Small intestine (tissue), 16 donors: ENCODE data around the gene TOMM5. TPM values are rescaled to one million over a fixed set of nuclear protein-coding genes. Genes with fewer than 3 reads are reported as not detected.
A peak's percentile ranks its signal among the peaks of the same experiment; 100 is the strongest.

Experiments used
- DNase-seq, 2 donors: peaks; one replicate each; pipeline versions ENCODE4 v3.0.0 to v3.0.0-alpha.2; 2013
- FAIRE-seq: peaks from 2 replicates; lab custom pipeline; 2012; peaks lifted over from hg19 to GRCh38; lab: Jason Lieb, UNC
- H3K27ac ChIP-seq, 3 donors: one replicate each; pipeline ENCODE4 v1.5.1; 2013; ENCODE audit warnings: low read length in 2 of 3, mild to moderate bottlenecking in 2 of 3, control low read depth in 1 of 3, inconsistent platforms in 1 of 3, low read depth in 1 of 3, moderate library complexity in 1 of 3
- H3K27me3 ChIP-seq, 3 donors: one replicate each; pipeline ENCODE4 v1.6.1; 2013; ENCODE audit warnings: low read length in 3 of 3, inconsistent platforms in 1 of 3; ENCODE audit not compliant: control insufficient read depth in 3 of 3, insufficient read depth in 3 of 3
- H3K36me3 ChIP-seq, 3 donors: one replicate each; pipeline ENCODE4 v1.6.1; 2013; ENCODE audit warnings: low read length in 3 of 3, inconsistent platforms in 1 of 3, low read depth in 1 of 3, mild to moderate bottlenecking in 1 of 3, moderate library complexity in 1 of 3; ENCODE audit not compliant: control insufficient read depth in 3 of 3, insufficient read depth in 2 of 3
- H3K4me1 ChIP-seq, 3 donors: one replicate each; pipeline ENCODE4 v1.6.1; 2013; ENCODE audit warnings: low read length in 2 of 3, inconsistent platforms in 1 of 3, low read depth in 1 of 3, mild to moderate bottlenecking in 1 of 3, moderate library complexity in 1 of 3; ENCODE audit not compliant: control insufficient read depth in 3 of 3, insufficient read depth in 2 of 3
- H3K4me3 ChIP-seq, 3 donors: one replicate each; pipeline ENCODE4 v1.5.1; 2013; ENCODE audit warnings: low read length in 3 of 3, control low read depth in 1 of 3, inconsistent platforms in 1 of 3, low read depth in 1 of 3, mild to moderate bottlenecking in 1 of 3, moderate library complexity in 1 of 3
- H3K9me3 ChIP-seq, 2 donors: one replicate each; pipeline ENCODE4 v1.6.1; 2013; ENCODE audit warnings: low read depth in 1 of 2, low read length in 1 of 2; ENCODE audit not compliant: control insufficient read depth in 2 of 2, insufficient read depth in 1 of 2
- WGBS, 3 donors: extraction: QIAGEN DNeasy Blood & Tissue Kit; methylation state at CpG; one replicate each; pipeline ENCODE4 v1.1.7; 2013; 5-methylcytosine and 5-hydroxymethylcytosine counted together
- long read RNA-seq, 10 donors: transcript quantifications; one replicate each; lab custom pipeline, GENCODE V29; 2026
- polyA plus RNA-seq, 4 donors: library from polyadenylated mRNA; stranded (reverse) in 3 of 4; unstranded in 1 of 4; fragments of 200-250 nt in 3 of 4; fragments of 120-200 nt in 1 of 4; gene quantifications; one replicate each; pipeline versions ENCODE4 v1.2.1 to v1.2.3, GENCODE V29; 2013
- donor health status: healthy with polysubstance abuse.
- donor health status: control.
- donor health status: control.
- donor health status: Bipolar disorder and iron deficiency.
- donor health status: healthy.

TOMM5 gene
- polyA plus RNA-seq: 100 to 1,000 TPM; 130 to 140 (median 137) TPM
- long read RNA-seq, donor 1, transcript TOMM5-202 (2 exons, 808 nt): minor isoform, 5 of 269 reads
- long read RNA-seq, donor 1, transcript TOMM5-201 (2 exons, 751 nt): major isoform, 263 of 269 reads
- long read RNA-seq, donor 1, partial matches to known transcripts: 0 of 269 reads
- long read RNA-seq, donor 1, other reads (novel, unspliced or antisense): 0 of 269 reads
- long read RNA-seq, donor 2, transcript TOMM5-201 (2 exons, 751 nt): major isoform, 67 of 74 reads
- long read RNA-seq, donor 2, partial matches to known transcripts: 6 of 74 reads
- long read RNA-seq, donor 2, other reads (novel, unspliced or antisense): 0 of 74 reads
- long read RNA-seq, donor 3, transcript TOMM5-201 (2 exons, 751 nt): major isoform, 54 of 54 reads
- long read RNA-seq, donor 3, partial matches to known transcripts: 0 of 54 reads
- long read RNA-seq, donor 3, other reads (novel, unspliced or antisense): 0 of 54 reads
- long read RNA-seq, donor 4, transcript TOMM5-201 (2 exons, 751 nt): major isoform, 6 of 6 reads
- long read RNA-seq, donor 4, partial matches to known transcripts: 0 of 6 reads
- long read RNA-seq, donor 4, other reads (novel, unspliced or antisense): 0 of 6 reads
- long read RNA-seq, donor 5, transcript TOMM5-201 (2 exons, 751 nt): major isoform, 52 of 54 reads
- long read RNA-seq, donor 5, partial matches to known transcripts: 0 of 54 reads
- long read RNA-seq, donor 5, other reads (novel, unspliced or antisense): 0 of 54 reads
- long read RNA-seq, donor 6, transcript TOMM5-201 (2 exons, 751 nt): major isoform, 76 of 78 reads
- long read RNA-seq, donor 6, partial matches to known transcripts: 0 of 78 reads
- long read RNA-seq, donor 6, other reads (novel, unspliced or antisense): 0 of 78 reads
- long read RNA-seq, donor 7, transcript TOMM5-201 (2 exons, 751 nt): major isoform, 149 of 151 reads
- long read RNA-seq, donor 7, partial matches to known transcripts: 0 of 151 reads
- long read RNA-seq, donor 7, other reads (novel, unspliced or antisense): 0 of 151 reads
- long read RNA-seq, donor 8, transcript TOMM5-201 (2 exons, 751 nt): major isoform, 13 of 13 reads
- long read RNA-seq, donor 8, partial matches to known transcripts: 0 of 13 reads
- long read RNA-seq, donor 8, other reads (novel, unspliced or antisense): 0 of 13 reads
- long read RNA-seq, donor 9, transcript TOMM5-201 (2 exons, 751 nt): major isoform, 23 of 25 reads
- long read RNA-seq, donor 9, partial matches to known transcripts: 0 of 25 reads
- long read RNA-seq, donor 9, other reads (novel, unspliced or antisense): 0 of 25 reads
- long read RNA-seq, donor 10, transcript TOMM5-201 (2 exons, 751 nt): major isoform, 139 of 161 reads
- long read RNA-seq, donor 10, partial matches to known transcripts: 21 of 161 reads
- long read RNA-seq, donor 10, other reads (novel, unspliced or antisense): 0 of 161 reads

DNA sequence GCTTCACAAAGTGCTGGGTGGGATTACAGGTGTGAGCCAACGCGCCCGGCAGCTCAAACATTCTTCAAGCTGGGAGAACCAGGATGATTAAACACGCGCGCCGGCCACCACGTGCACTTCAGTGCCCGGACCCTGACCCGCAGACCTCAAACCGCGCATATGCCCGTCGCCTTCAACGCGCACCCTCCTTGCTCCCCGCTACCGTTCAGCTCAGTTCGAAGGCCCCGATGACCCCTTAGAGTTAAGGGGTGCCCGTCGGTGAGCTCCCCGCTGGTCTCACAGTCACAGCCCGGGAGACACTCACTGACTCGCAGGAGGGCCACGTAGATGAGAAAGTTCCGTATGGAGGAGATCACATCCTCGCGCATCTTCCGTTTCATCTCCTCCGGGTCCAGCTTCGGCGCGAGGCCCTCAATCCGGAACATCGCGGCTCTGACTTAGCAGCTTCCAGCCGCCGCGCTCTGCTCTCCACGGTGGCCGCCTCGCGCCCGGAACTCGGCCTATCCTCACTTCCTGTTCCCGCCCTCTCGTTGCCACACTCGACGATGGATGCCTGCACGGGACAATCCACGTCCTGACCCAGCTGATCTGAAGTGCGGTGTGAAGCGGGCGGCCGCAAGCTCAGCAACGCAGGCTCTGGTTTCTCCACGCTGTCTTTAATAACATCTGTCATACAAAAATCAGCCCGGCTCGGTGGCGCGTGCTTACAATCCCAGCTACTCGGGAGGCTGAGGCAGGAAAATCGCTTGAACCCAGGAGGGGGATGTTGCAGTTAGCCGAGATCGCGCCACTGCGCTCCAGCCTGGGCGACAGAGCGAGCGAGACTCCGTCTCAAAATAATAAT lies at the start of gene TOMM5:
TOMM5 (minus strand) TSS at position 490 of the 844 bp plus-strand sequence; CDS start at position 425, 65 bp downstream.
- Histone ChIP-seq H3K27me3 (no peaks in the 10 kb centered on the region), H3K27ac (peak within 1 kb of the TSS; percentile 87 to 95 (median 93)), H3K36me3 (peaks cover 0 to 3% (median 2%) of the 10 kb centered on the region in 3 donors), H3K4me1 (peaks cover 5 to 11% (median 6%) of the 10 kb centered on the region in 3 donors), H3K4me3 (peak within 1 kb of the TSS; percentile 82 to 97 (median 85)), H3K9me3 (no peaks in the 10 kb centered on the region)
- peak; percentile 94 to 96 for DNase-seq
- no peak for FAIRE-seq
- 0% methylated on average over 72 of the region's 72 CpGs for WGBS, 3 donors

GRCh38 chr9:37641331-37641730 lies 48.9 kb upstream of the TOMM5 start:
- no peaks in the 10 kb centered on the region for H3K9me3 ChIP-seq
- no peak for FAIRE-seq
- no peak overlapping the region for H3K27ac ChIP-seq
- no peak overlapping the region for H3K4me3 ChIP-seq
- H3K36me3 ChIP-seq: no peaks in the 10 kb centered on the region
- no peak for DNase-seq
- peaks cover 0 to 32% (median 8%) of the 10 kb centered on the region in 3 donors for H3K27me3 ChIP-seq
- no peaks in the 10 kb centered on the region for H3K4me1 ChIP-seq
- 78 to 91% (median 84%) methylated on average over 3 of the region's 3 CpGs for WGBS, 3 donors

GRCh38 chr9:37640246-37640645 lies 47.8 kb upstream of the TOMM5 start:
- no peaks in the 10 kb centered on the region for H3K9me3 ChIP-seq
- no peak for DNase-seq
- peaks cover 0 to 25% (median 8%) of the 10 kb centered on the region in 3 donors for H3K27me3 ChIP-seq
- FAIRE-seq: no peak
- H3K27ac ChIP-seq: no peak overlapping the region
- H3K4me1 ChIP-seq: no peaks in the 10 kb centered on the region
- WGBS, 3 donors: 71 to 77% (median 76%) methylated on average over 3 of the region's 3 CpGs
- no peaks in the 10 kb centered on the region for H3K36me3 ChIP-seq
- no peak overlapping the region for H3K4me3 ChIP-seq

GRCh38 chr9:37639841-37640240 lies 47.4 kb upstream of the TOMM5 start:
- Histone ChIP-seq H3K4me1 (no peaks in the 10 kb centered on the region), H3K27me3 (peaks cover 0 to 24% (median 8%) of the 10 kb centered on the region in 3 donors), H3K36me3 (no peaks in the 10 kb centered on the region), H3K27ac (no peak overlapping the region), H3K4me3 (no peak overlapping the region), H3K9me3 (no peaks in the 10 kb centered on the region)
- 80 to 87% (median 83%) methylated on average over 3 of the region's 3 CpGs for WGBS, 3 donors
- FAIRE-seq (no peak), DNase-seq (no peak)

DNA sequence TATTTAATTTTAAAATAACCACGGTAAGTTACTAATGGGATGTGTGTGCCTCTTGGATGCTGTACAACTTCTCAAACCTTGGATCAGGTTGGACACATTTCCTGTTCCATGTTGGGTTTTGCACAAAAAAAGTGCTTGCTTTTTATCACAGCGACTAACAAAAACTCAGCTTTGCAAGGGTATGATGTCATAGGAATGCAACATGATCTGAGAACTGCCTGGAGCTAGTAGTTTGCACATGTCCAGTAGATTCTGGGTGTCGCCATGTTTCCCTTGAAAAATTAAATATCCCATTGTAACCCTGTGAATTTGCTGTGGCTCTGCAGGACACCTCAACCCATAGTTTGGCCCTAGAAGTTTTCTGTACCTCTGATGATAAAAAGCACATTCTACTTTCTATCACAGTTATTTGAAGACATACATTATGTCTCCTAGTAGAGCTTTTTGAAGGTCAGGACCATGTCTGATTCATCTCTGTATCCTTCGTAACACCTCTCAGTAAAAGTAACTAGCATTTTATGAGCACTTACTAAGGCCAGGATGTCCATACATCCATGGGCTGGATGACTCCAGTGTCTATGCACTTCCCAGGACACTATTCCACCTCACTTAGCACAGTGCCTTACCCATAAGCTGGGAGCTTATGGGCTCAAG lies 46.8 kb upstream of the TOMM5 start:
- Histone ChIP-seq H3K4me3 (no peak overlapping the region), H3K27ac (no peak overlapping the region), H3K4me1 (no peaks in the 10 kb centered on the region), H3K27me3 (peaks cover 0 to 18% (median 6%) of the 10 kb centered on the region in 3 donors), H3K36me3 (no peaks in the 10 kb centered on the region), H3K9me3 (no peaks in the 10 kb centered on the region)
- FAIRE-seq (no peak), DNase-seq (no peak)
- 90 to 96% (median 93%) methylated on average over 4 of the region's 4 CpGs for WGBS, 3 donors

GRCh38 chr9:37636511-37637448 lies 44.4 kb upstream of the TOMM5 start:
- WGBS, 3 donors: 91 to 94% (median 93%) methylated on average over 39 of the region's 39 CpGs
- DNase-seq (no peak), FAIRE-seq (no peak)
- peaks cover 0 to 8% (median 0%) of the 10 kb centered on the region in 3 donors for H3K27me3 ChIP-seq
- H3K27ac ChIP-seq: no peak overlapping the region
- H3K4me1 ChIP-seq: no peaks in the 10 kb centered on the region
- no peaks in the 10 kb centered on the region for H3K36me3 ChIP-seq
- no peaks in the 10 kb centered on the region for H3K9me3 ChIP-seq
- H3K4me3 ChIP-seq: no peak overlapping the region
